Stomach smooth muscle (tissue), 2 donors: ENCODE results near the gene GLP2R.
A peak's percentile ranks its signal among the peaks of the same experiment; 100 is the strongest.

ENCODE experiments used
- H3K27ac ChIP-seq: one replicate; pipeline ENCODE4 v1.7.0; 2013; ENCODE audit warnings: mild to moderate bottlenecking, low read length, inconsistent platforms
- H3K27me3 ChIP-seq, 2 donors: one replicate each; pipeline ENCODE4 v1.7.0; 2013; ENCODE audit warnings: low read length in 2 of 2; ENCODE audit not compliant: insufficient read depth in 2 of 2, control insufficient read depth in 1 of 2
- H3K36me3 ChIP-seq, 2 donors: one replicate each; pipeline ENCODE4 v1.7.0; 2013; ENCODE audit warnings: low read length in 2 of 2; ENCODE audit not compliant: control insufficient read depth in 2 of 2, insufficient read depth in 2 of 2
- H3K4me1 ChIP-seq: one replicate; pipeline ENCODE4 v1.7.0; 2013; ENCODE audit warnings: low read length; ENCODE audit not compliant: control insufficient read depth, insufficient read depth
- H3K4me3 ChIP-seq, 2 donors: one replicate each; pipeline ENCODE4 v1.7.0; 2013; ENCODE audit warnings: low read length in 2 of 2
- H3K9ac ChIP-seq, 2 donors: one replicate each; pipeline ENCODE4 v1.7.0; 2013; ENCODE audit warnings: low read length in 2 of 2, mild to moderate bottlenecking in 1 of 2
- H3K9me3 ChIP-seq, 2 donors: one replicate each; pipeline ENCODE4 v1.7.0; 2013; ENCODE audit warnings: low read length in 2 of 2; ENCODE audit not compliant: control insufficient read depth in 2 of 2
- donor health status: healthy.
- donor health status: Pancreatic carcinoma.

GLP2R gene

DNA sequence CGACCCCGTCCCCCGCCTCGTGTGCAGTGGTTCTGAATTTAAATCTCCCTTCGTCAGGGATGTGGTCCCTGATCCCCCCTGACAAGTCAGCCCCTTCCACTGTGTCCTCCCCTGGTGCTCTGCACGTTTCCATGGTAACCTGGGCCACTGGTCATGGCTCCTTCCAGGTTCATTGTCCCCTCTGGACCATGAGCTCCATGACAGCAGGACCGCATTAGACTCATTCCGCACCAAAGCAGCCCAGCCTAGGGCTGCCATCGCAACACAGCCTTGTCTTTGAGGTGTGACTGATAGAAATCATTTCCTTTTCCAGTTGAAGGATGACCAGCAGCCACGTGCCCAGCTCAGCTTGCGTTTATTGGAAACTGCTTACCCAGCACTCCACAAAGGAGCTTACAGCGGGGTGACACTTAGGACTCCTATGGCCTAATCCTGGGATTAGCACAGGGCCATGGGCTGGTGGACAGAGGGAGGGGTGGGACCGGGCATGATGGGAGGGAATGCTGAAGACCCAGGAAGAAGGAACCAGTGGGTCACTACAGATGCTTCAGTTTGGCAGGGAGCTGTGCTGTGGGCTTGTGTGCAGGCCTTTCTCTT, 71.7 kb downstream of the GLP2R start:
- no peaks in the 10 kb centered on the region for H3K27me3 ChIP-seq
- peaks cover 6% of the 10 kb centered on the region for H3K4me1 ChIP-seq

GRCh38 chr17:9898812-9899211, 73.1 kb downstream of the GLP2R start:
- Histone ChIP-seq H3K4me1 (peaks cover 6% of the 10 kb centered on the region), H3K36me3 (no peaks in the 10 kb centered on the region), H3K27ac (no peak overlapping the region), H3K4me3 (no peak overlapping the region), H3K9ac (no peak overlapping the region), H3K9me3 (peaks cover 4 to 8% of the 10 kb centered on the region in 2 donors), H3K27me3 (no peaks in the 10 kb centered on the region)

More for the DNA sequence above, 71.7 kb downstream of the GLP2R start:
- no peak overlapping the region for H3K27ac ChIP-seq
- H3K4me3 ChIP-seq: no peak overlapping the region
- H3K36me3 ChIP-seq: no peaks in the 10 kb centered on the region
- H3K9ac ChIP-seq: no peak overlapping the region
- peaks cover 4 to 8% of the 10 kb centered on the region in 2 donors for H3K9me3 ChIP-seq

GRCh38 chr17:9899280-9900043, 73.7 kb downstream of the GLP2R start:
- H3K36me3 ChIP-seq: no peaks in the 10 kb centered on the region
- no peak overlapping the region for H3K9ac ChIP-seq
- peaks cover 3% of the 10 kb centered on the region in 2 donors for H3K9me3 ChIP-seq
- H3K27me3 ChIP-seq: no peaks in the 10 kb centered on the region
- H3K27ac ChIP-seq: peak overlapping the region; percentile 37
- H3K4me1 ChIP-seq: peaks cover 6% of the 10 kb centered on the region
- H3K4me3 ChIP-seq: no peak overlapping the region

- Histone ChIP-seq H3K4me3 (no peak overlapping the region), H3K27me3 (no peaks in the 10 kb centered on the region), H3K36me3 (no peaks in the 10 kb centered on the region), H3K9me3 (no peaks in the 10 kb centered on the region), H3K9ac (no peak overlapping the region), H3K27ac (peak overlapping the region; percentile 37), H3K4me1 (peaks cover 6% of the 10 kb centered on the region)
Observed at GRCh38 chr17:9900044-9900594, 74.4 kb downstream of the GLP2R start.

DNA sequence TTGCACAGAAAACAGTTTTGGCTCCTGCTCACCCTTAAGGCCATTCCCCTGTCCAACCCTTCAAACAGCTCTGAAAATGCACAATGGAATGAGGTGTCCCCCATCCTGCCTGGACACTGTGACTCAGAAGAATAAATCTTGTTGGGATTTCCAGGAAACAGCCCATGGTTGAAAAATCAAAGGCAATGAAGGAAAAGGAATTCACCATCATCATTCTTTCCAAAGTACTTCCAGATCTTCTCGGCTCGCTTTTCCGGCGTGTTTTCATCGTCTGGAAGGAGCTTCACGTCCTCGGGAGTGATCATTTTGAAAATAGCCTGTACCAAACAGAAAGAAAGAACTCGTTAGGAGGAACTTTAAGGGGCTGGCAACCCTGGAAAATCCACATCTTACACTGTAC, 75.1 kb downstream of the GLP2R start:
- Histone ChIP-seq H3K4me1 (peaks cover 6% of the 10 kb centered on the region), H3K9me3 (no peaks in the 10 kb centered on the region), H3K27me3 (no peaks in the 10 kb centered on the region), H3K36me3 (no peaks in the 10 kb centered on the region), H3K4me3 (peak overlapping the region in 1 of 2 donors; percentile 11), H3K9ac (no peak overlapping the region), H3K27ac (no peak overlapping the region)

DNA sequence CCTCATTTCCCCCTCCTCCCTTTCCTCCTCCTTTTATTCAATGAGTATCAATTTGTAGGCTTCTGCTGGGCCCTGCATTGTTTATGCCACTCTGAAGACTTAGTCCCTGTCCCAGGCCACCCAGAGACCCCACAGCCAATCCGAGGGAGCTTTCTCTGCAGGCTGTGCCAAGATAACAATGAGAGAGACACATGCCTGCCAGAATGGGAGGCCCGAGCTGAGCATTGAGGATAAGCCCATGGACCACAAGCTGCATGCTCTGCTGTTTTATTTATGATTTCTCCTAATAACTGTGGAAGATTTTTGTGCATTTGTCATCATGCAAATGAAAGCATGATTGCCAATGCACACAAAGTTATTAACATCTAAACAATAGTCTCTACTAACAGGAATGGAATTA, 76.4 kb downstream of the GLP2R start:
- peaks cover 6% of the 10 kb centered on the region for H3K4me1 ChIP-seq
- H3K9ac ChIP-seq: no peak overlapping the region
- H3K27me3 ChIP-seq: no peaks in the 10 kb centered on the region
- no peak overlapping the region for H3K27ac ChIP-seq
- no peaks in the 10 kb centered on the region for H3K36me3 ChIP-seq
- no peak overlapping the region for H3K4me3 ChIP-seq
- H3K9me3 ChIP-seq: no peaks in the 10 kb centered on the region

GRCh38 chr17:9904277-9905077, 78.8 kb downstream of the GLP2R start:
- peaks cover 13% of the 10 kb centered on the region for H3K4me1 ChIP-seq
- H3K9me3 ChIP-seq: no peaks in the 10 kb centered on the region
- H3K36me3 ChIP-seq: no peaks in the 10 kb centered on the region
- H3K4me3 ChIP-seq: no peak overlapping the region
- H3K27me3 ChIP-seq: peaks cover 0 to 3% of the 10 kb centered on the region in 2 donors
- H3K27ac ChIP-seq: no peak overlapping the region
- no peak overlapping the region for H3K9ac ChIP-seq

- no peaks in the 10 kb centered on the region for H3K36me3 ChIP-seq
- H3K27ac ChIP-seq: no peak within 1 kb of the TSS
- peaks cover 10% of the 10 kb centered on the region for H3K4me1 ChIP-seq
- no peak within 1 kb of the TSS for H3K4me3 ChIP-seq
- H3K9ac ChIP-seq: no peak within 1 kb of the TSS
- H3K27me3 ChIP-seq: peaks cover 0 to 3% of the 10 kb centered on the region in 2 donors
- H3K9me3 ChIP-seq: no peaks in the 10 kb centered on the region
Observed at GRCh38 chr17:9905078-9905415, 79.3 kb downstream of the GLP2R start, which contains the start of gene RCVRN. TSS of gene RCVRN (minus strand) at chr17:9905271. CDS start at chr17:9905180, 91 bp downstream.

DNA sequence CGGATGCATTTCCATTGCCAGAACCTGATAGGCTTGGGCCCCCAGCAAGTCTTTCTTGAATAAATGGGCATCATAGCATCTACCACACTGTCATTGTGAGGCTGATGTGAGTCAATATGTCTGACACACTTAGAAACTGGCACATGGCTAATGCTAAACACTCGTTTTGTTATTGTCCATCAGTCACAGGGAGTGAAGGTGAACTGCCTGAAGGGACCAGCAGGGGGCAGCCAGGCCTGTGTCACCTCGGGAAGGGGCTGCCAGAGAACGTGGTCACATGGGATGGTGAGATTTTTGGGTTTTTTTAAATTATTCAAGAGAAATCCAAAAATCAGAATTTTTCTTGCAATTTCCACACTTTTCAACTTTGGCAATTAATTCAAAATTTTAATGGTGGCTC, 80.2 kb downstream of the GLP2R start:
- no peaks in the 10 kb centered on the region for H3K36me3 ChIP-seq
- H3K9me3 ChIP-seq: no peaks in the 10 kb centered on the region
- no peak overlapping the region for H3K4me3 ChIP-seq
- H3K4me1 ChIP-seq: peaks cover 10% of the 10 kb centered on the region
- no peak overlapping the region for H3K27ac ChIP-seq
- H3K9ac ChIP-seq: no peak overlapping the region
- H3K27me3 ChIP-seq: peaks cover 0 to 3% of the 10 kb centered on the region in 2 donors

- Histone ChIP-seq H3K27ac (no peak overlapping the region), H3K9ac (no peak overlapping the region), H3K4me3 (no peak overlapping the region), H3K36me3 (no peaks in the 10 kb centered on the region), H3K9me3 (no peaks in the 10 kb centered on the region), H3K27me3 (peaks cover 0 to 3% of the 10 kb centered on the region in 2 donors), H3K4me1 (peaks cover 10% of the 10 kb centered on the region)
Observed at GRCh38 chr17:9906616-9907015, 80.9 kb downstream of the GLP2R start.
